GM12801 (cell line): ENCODE results near the gene ZNF503.

Experiments
- TF ChIP-seq, protein P1 (sequence below): IDR thresholded peaks from one replicate; pipeline ENCODE4 v1.5.1; 2011; ENCODE audit warnings: control low read depth; ENCODE audit not compliant: insufficient read length; ENCODE audit errors: extremely low read depth

ZNF503 gene

DNA sequence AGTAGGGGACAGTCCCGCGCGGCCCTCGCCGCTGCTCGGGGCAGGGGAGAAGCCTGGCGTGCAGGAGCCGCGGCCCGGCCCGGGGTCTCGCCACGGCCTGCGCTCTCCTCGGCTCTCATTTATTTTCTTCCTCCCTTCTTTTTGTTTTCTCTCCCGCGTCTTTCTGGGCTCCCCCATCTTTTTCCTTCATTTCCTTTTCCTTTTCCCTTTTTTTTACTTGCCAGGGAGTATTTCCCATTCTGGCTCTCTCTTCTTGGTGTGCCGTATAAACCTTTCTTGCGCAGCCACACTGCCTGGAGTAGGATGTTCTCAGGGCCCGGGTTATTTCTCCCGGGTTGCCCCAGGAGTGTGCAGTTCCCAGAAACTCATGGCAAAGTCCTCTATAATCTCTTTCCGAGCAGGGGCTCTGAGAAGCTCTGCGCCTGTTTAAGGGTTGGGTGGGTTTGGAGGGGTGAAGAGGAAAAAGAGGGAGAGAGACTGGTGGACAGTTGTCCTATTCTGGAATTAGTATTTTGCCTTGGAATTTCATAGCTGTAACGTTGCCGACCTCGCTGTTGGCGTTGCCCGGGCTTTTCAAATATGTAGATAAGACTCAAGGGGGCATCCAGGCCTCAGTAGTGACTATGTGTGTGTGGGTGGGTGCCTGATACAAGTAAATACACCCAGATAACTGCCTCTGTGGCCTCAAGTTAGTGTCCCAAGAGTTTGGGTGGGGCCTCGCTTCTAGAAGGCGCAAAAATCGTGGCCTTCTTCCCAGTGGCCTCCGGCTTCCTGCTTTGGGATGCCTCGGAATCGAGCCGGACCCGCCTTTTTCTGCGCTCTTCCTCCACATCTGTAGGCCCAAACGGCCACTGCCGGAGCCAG is 4.3 kb upstream of the ZNF503 start:
- TF ChIP-seq, protein P1, sequence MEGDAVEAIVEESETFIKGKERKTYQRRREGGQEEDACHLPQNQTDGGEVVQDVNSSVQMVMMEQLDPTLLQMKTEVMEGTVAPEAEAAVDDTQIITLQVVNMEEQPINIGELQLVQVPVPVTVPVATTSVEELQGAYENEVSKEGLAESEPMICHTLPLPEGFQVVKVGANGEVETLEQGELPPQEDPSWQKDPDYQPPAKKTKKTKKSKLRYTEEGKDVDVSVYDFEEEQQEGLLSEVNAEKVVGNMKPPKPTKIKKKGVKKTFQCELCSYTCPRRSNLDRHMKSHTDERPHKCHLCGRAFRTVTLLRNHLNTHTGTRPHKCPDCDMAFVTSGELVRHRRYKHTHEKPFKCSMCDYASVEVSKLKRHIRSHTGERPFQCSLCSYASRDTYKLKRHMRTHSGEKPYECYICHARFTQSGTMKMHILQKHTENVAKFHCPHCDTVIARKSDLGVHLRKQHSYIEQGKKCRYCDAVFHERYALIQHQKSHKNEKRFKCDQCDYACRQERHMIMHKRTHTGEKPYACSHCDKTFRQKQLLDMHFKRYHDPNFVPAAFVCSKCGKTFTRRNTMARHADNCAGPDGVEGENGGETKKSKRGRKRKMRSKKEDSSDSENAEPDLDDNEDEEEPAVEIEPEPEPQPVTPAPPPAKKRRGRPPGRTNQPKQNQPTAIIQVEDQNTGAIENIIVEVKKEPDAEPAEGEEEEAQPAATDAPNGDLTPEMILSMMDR = no peak

DNA sequence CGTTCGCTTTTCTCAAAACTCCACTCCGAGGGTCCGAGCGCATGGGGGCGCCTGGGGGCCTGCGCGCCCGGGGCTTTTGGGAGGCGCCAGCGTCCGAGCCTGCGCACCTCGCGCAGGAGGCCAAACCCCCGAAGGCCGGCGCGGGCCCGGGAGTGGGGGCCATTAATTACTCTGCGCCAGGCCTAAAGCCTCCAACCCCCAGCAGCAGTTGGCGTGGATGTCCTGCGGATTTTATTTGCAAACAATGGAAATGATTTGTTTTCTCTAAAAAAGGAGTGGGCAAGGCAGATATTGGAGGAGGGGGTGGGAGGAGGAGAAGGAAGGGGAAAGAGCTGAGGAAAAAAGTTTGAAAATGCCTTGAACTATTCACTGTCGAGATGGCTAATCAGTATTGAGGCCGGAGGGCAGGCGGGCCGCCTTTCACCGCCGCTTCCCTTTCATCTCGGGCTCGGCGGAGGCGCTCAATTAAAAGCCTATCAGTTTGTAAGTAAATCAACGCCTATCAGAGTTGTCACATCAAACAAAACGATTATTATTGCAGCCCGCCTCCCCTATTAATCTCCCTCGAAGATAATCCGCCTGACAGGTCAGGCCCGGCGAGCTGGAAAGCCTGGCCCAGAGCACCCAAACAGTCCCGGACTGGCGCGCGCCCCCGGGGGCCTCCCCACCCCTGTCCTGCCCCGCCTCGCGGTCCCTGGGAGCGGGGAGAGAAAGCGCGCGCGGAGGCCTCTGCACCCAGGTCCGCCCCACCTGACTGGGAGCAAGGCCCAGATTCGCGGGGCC is 3.4 kb upstream of the ZNF503 start:
- TF ChIP-seq, protein P1 = no peak

DNA sequence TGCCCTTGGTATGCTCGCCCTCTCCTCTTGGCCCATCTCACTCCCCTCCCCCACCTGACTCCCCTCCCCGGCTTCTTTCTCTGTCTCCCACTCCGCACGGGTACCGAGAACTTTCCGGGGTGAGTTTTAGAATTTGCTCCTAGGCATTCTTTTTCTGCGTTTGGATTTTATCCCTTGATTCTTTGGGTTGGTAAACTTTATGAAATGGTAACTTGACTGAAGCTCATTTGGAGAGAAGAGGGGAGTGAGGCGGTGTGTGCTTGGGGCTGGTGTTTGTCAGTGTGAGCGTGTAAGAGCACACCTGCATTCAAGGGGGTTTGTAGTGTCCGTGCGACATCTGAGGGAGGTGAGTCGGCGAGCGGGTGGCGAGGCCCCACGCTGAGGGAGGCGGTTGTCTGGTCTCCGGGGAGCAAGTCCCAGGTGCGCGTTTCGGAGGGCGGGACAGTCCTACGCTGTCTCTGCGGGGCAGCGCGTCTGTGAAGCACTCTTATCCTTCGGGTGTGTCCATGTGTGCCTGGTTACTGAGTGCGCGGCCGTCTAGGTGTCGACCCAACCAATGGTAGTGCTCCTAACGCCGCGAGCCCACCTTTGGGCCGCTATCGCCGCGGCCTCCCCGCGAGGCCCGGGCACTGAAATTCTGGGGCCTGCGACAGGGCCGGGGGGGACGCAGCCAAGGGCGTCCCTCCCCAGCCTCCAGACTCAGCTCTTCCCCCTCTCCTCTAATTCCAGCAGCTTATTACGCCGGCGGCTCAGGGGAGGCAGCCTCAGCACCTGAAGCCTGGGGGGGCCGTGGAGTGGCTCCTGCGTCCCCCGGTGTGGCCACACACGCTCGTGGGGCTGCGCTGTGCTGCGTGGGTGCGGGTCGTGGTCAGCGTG is 2.6 kb upstream of the ZNF503 start:
- TF ChIP-seq, protein P1 = no peak

DNA sequence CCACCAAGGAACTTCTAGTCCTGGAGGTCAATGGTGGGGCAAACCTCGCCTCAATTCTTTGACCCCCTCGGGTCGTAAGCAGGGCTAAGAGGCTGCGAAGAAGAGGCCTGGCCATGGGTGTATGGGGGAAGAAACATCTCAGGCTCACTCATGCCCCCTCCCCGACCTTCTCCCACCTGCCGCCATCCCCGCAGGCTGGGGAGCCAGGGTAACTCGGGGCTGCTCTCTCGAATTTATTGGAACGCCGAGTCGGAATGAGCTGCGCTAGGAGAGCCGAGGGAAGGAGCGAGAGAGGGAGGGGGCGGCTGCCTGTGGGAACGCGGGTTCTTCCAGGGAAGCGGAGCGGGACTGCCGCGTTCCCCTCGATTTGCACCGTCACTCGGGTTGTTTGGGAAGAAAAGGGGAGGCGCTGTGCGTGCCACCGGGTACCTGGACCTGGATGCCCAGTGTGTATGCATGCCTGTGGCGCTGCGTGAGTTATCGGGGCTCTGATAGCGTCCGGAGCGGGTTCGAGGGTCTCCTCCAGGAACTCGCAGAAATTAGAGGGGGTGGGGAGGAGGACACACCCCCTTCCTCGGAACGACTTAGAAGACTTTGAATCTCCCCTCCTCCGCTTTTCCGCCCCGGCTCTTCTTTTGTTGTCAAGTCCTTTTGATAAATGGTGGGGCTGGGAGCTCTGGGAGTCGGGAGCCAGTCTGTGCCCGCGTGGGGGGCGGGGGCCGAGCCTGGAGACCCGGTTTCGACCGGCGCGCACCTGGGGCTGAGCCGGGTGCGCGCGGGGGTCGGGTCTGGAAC is 1.8 kb upstream of the ZNF503 start:
- TF ChIP-seq, protein P1 = no peak

DNA sequence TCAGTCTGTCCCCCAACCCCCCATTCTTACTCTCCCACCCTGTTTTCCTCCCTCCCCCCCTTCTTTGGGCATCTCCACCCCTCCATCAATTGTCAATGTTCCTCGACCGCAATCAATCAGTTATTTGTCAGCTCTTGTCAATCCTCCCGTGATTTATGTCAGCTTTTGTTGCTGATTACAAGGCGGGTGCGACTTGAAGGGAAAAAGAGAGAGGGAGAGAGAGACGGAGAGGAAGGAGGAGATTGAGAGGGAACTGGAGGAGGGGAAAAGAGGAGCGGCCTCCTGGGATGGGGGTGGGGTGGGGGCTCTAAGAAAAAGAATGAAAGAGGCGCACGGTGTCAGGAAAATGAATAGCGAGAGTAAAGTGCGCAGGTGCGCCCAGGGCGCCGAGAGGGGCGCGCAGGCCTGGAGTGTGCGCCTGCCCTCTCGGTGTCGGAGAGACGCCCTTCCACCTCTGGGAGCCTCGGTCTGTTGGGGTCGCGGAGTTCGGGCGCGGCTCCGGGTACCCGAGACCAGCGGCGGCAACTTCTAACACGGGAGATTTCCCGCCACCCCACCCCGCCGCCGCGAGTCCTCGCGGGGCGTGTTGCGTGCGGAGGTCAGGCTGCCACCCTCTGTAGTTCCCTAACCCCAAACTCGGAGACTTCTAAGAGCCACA is 1.1 kb upstream of the ZNF503 start:
- TF ChIP-seq, protein P1 = no peak

DNA sequence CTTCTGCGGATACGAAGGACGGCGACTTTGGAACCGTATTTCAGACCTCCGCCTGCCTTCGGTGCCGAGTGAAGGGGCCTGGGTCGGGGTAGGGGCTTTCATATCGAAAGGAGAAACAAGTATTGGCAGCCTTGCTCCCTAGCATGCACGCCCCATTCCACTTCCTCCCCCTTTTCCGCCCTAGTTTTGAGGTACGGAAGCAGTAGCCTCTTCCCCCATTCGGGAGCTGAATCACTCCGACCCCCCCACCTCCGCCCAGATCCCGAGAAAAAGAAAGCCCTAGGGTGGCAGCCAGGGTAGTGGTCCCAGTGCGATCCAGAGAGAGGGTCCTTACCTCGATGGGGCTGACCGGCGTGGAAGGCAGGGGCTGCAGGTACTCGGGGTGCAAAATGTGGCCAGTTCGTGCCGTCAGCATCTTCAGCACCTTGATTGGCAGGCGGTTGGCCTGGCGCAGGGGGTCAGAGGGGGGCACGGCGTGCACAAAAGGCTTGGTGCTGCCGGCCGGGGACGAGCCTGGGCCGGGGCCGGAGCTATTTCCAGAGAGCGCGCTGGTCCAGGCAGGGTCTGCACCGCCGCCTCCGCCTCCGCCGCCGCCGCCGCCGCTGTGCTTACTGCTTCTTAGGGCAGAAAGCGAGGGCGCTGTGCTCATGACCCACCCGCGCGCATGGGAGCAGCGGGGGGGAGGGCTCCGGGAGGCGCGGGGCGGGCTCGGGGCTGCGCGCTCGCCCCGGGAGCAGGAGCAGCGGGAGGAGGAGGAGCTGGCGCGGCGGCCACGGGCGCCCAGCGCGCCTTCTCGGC is 594 bp downstream of the ZNF503 start:
- TF ChIP-seq, protein P1 = no peak
